HepG2 (cell line): ENCODE data around the gene LUC7L. TPM values are rescaled to one million over a fixed set of nuclear protein-coding genes. Genes with fewer than 3 reads are reported as not detected.

Source experiments
- ATAC-seq: fragments of 200-7000 bp; cut with Tn5 transposase; 3 replicates; pipeline ENCODE4 v1.9.1; 2020; ENCODE audit warnings: mild to moderate bottlenecking, moderate library complexity
- BruUV-seq: library from RNA; stranded (reverse); fragments of 400-500 nt; replicated peaks from 2 replicates; lab custom pipeline; 2021; lab: Mats Ljungman, UMichigan
- CTCF ChIA-PET: fragments of 300-600 bp; formaldehyde crosslinking; extraction: SDS; loops from one replicate; lab custom pipeline; 2021; ENCODE audit warnings: low total read pairs, inconsistent platforms, low intra/inter-chr PET ratio; lab: Yijun Ruan, JAX
- POLR2A ChIA-PET: fragments of 350-600 bp; sonication (Branson Sonifier 250); formaldehyde crosslinking; loops from one replicate; lab custom pipeline; 2020; ENCODE audit warnings: antibody characterized with exemption, inconsistent platforms; lab: Yijun Ruan, JAX
- DNase-seq: peaks from one replicate; pipeline ENCODE4 v3.0.0-alpha.2; 2015; ENCODE audit warnings: low spot score
- FAIRE-seq: peaks from 3 replicates; lab custom pipeline; 2011; peaks lifted over from hg19 to GRCh38; lab: Jason Lieb, UNC
- H2AFZ ChIP-seq: one replicate; pipeline ENCODE4 v1.6.1; 2011; ENCODE audit warnings: low read length, inconsistent platforms
- H3K27ac ChIP-seq: fragments of 300-600 bp; 3 replicates; pipeline ENCODE4 v1.8.0; 2011; ENCODE audit warnings: mixed run types, mild to moderate bottlenecking, mixed read lengths, low read length, inconsistent platforms; ENCODE audit not compliant: insufficient read depth; ENCODE audit errors: extremely low read length
- H3K27me3 ChIP-seq, 2 experiments: fragments of 200-600 bp in 1 of 2; 2 replicates in 1 of 2; 3 replicates in 1 of 2; pipeline versions ENCODE4 v1.6.0 to v1.8.0; 2011; ENCODE audit warnings: low read length in 2 of 2, mild to moderate bottlenecking in 2 of 2, moderate library complexity in 2 of 2, inconsistent platforms in 1 of 2; ENCODE audit not compliant: insufficient read depth in 2 of 2, control insufficient read depth in 1 of 2
- H3K36me3 ChIP-seq, 2 experiments: fragments of 200-600 bp in 1 of 2; replicated peaks in 1 of 2; 2 replicates in 1 of 2; 3 replicates in 1 of 2; pipeline versions ENCODE4 v1.5.1 to v1.8.0; 2011; ENCODE audit warnings: low read length in 2 of 2, inconsistent platforms in 1 of 2; ENCODE audit not compliant: insufficient read depth in 2 of 2, control insufficient read depth in 1 of 2
- H3K4me1 ChIP-seq: 2 replicates; pipeline ENCODE4 v1.5.1; 2012; ENCODE audit warnings: low read length, inconsistent platforms; ENCODE audit not compliant: insufficient read depth
- H3K4me2 ChIP-seq: 2 replicates; pipeline ENCODE4 v1.6.0; 2011; ENCODE audit warnings: low read depth, low read length, inconsistent platforms
- H3K4me3 ChIP-seq, 3 experiments: fragments of 200-600 bp in 1 of 3; sonication (generic), shearing (Covaris generic) in 1 of 3; replicated peaks in 1 of 3; 2 replicates each; pipeline ENCODE4 v1.5.1; 2011 to 2016; ENCODE audit warnings: low read length in 3 of 3, inconsistent platforms in 2 of 3, low read depth in 2 of 3, mild to moderate bottlenecking in 2 of 3, control low read depth in 1 of 3, mixed read lengths in 1 of 3; ENCODE audit not compliant: insufficient read depth in 1 of 3
- H3K79me2 ChIP-seq: one replicate; pipeline ENCODE4 v1.6.1; 2011; ENCODE audit warnings: low read length, inconsistent platforms; ENCODE audit not compliant: insufficient read depth
- H3K9ac ChIP-seq: 2 replicates; pipeline ENCODE4 v1.6.0; 2011; ENCODE audit warnings: mild to moderate bottlenecking, low read depth, low read length, inconsistent platforms; ENCODE audit not compliant: insufficient read depth
- H3K9me3 ChIP-seq: 2 replicates; pipeline ENCODE4 v1.5.1; 2012; ENCODE audit warnings: mild to moderate bottlenecking, low read length
- H4K20me1 ChIP-seq: 2 replicates; pipeline ENCODE4 v1.6.0; 2011; ENCODE audit warnings: inconsistent platforms, mild to moderate bottlenecking, low read length, moderate library complexity; ENCODE audit not compliant: insufficient read depth
- GLMP ChIP-seq: sonication (generic); formaldehyde crosslinking; IDR thresholded peaks from 2 replicates; pipeline ENCODE4 v1.9.0; 2021; ENCODE audit warnings: missing genetic modification reagents, mild to moderate bottlenecking, borderline replicate concordance
- NCOR1 ChIP-seq: fragments of 200-600 bp; sonication (generic); IDR thresholded peaks from 2 replicates; pipeline ENCODE4 v1.7.0; 2017; ENCODE audit warnings: antibody characterized with exemption, low read length, borderline replicate concordance
- NFATC3 ChIP-seq: sonication (generic); formaldehyde crosslinking; IDR thresholded peaks from 2 replicates; pipeline ENCODE4 v1.5.1; 2020; ENCODE audit warnings: mild to moderate bottlenecking, missing genetic modification reagents
- RBM22 ChIP-seq: fragments of 200-400 bp; formaldehyde crosslinking; optimal IDR thresholded peaks from 2 replicates; pipeline ENCODE3; 2017; ENCODE audit warnings: mild to moderate bottlenecking, low read length, moderate library complexity
- SP1 ChIP-seq, 2 experiments: fragments of 450-650 bp in 1 of 2; sonication (generic) in 1 of 2; formaldehyde crosslinking in 1 of 2; IDR thresholded peaks; 2 replicates each; pipeline versions ENCODE4 v1.4.0 to v1.6.1; 2016 to 2020; ENCODE audit warnings: missing genetic modification reagents in 1 of 2
- ZBTB44 ChIP-seq: sonication (generic); formaldehyde crosslinking; IDR thresholded peaks from 2 replicates; pipeline ENCODE4 v1.4.0; 2020; ENCODE audit warnings: missing genetic modification reagents
- ZHX1 ChIP-seq: sonication (generic); formaldehyde crosslinking; IDR thresholded peaks from 2 replicates; pipeline ENCODE4 v1.8.1; 2022; ENCODE audit warnings: low read depth, mild to moderate bottlenecking, missing genetic modification reagents
- ZNF761 ChIP-seq: sonication (generic); formaldehyde crosslinking; conservative IDR thresholded peaks from 2 replicates; pipeline ENCODE4 v1.4.0; 2020; ENCODE audit warnings: mild to moderate bottlenecking, missing genetic modification reagents
- WGBS: methylation state at CpG from one replicate; pipeline ENCODE4 v1.1.6; 2017; ENCODE audit warnings: low lambda C conversion rate; 5-methylcytosine and 5-hydroxymethylcytosine counted together
- in situ Hi-C: cut with HindIII; loops from 2 replicates; pipeline ENCODE4 v1.10.0; 2017; ENCODE audit warnings: low pct_unique_long_range_greater_than_20kb; ENCODE audit not compliant: extremely low pct_ligation_motif_present
- intact Hi-C: fragments of 100-400 bp; cut with micrococcal nuclease; formaldehyde crosslinking; loops from one replicate; pipeline ENCODE4 v1.10.0; 2022; ENCODE audit not compliant: unreplicated experiment
- polyA plus RNA-seq, 8 experiments: library from polyadenylated mRNA; depleted of rRNA in 3 of 8; stranded (reverse) in 7 of 8; unstranded in 1 of 8; fragments of >200 nt; fragmentation: Illumina TruSeq in 4 of 8; extraction: Trizol in 4 of 8; gene quantifications; 2 replicates each; pipeline versions ENCODE4 v1.2.1 to v1.2.3, GENCODE V29; 2011 to 2016; ENCODE audit warnings: low read depth in 4 of 8, missing spikeins in 1 of 8, mixed read lengths in 1 of 8; ENCODE audit not compliant: insufficient read depth in 1 of 8
- total RNA-seq, 5 experiments: library from RNA; depleted of rRNA; stranded (reverse); fragments of >200 nt; fragmentation: Illumina TruSeq; extraction: Trizol; gene quantifications; 2 replicates each; pipeline ENCODE4 v1.2.3, GENCODE V29; 2016; ENCODE audit warnings: low read depth in 1 of 5

Gene LUC7L
- total and polyA plus RNA-seq, 2 of the 13 experiments (the other 11 are each of a cell fraction or from before 2014, with no cell fraction given): 48.7 to 56.9 TPM

GRCh38 chr16:255183-255582 lies 25.9 kb upstream of the LUC7L start:
- DNase-seq: no peak
- no peak overlapping the region for H3K9ac ChIP-seq
- TF ChIP-seq ZBTB44 (CRISPR knock-in tag) (no peak), NCOR1 (no peak), SP1 (IDR thresholded peaks at IDR 0.05) (no peak), SP1 (CRISPR knock-in tag; IDR thresholded peaks at IDR 0.05) (no peak), ZNF761 (CRISPR knock-in tag) (no peak), GLMP (CRISPR knock-in tag) (no peak), NFATC3 (CRISPR knock-in tag) (no peak), ZHX1 (CRISPR knock-in tag) (no peak), RBM22 (no peak)
- CTCF ChIA-PET: no interaction called here
- H2AFZ ChIP-seq: no peak overlapping the region
- no peaks in the 10 kb centered on the region for H3K9me3 ChIP-seq
- intact Hi-C loops: no loop called here
- POLR2A ChIA-PET: no interaction called here
- H4K20me1 ChIP-seq: no peaks in the 10 kb centered on the region
- BruUV-seq: no TSS peak
- peaks cover 9 to 38% of the 10 kb centered on the region in 2 experiments; a peak in 4 of 5 replicates for H3K36me3 ChIP-seq
- in situ Hi-C loops: no loop called here
- no peak overlapping the region for H3K4me3 ChIP-seq
- no peaks in the 10 kb centered on the region for H3K27me3 ChIP-seq
- no peak for FAIRE-seq
- no peak overlapping the region for H3K27ac ChIP-seq
- no peaks in the 10 kb centered on the region; the same call in 1 of the 2 replicates for H3K4me1 ChIP-seq
- no peaks in the 10 kb centered on the region for H3K79me2 ChIP-seq
- ATAC-seq: no peak
- H3K4me2 ChIP-seq: no peak overlapping the region
- 98% methylated on average over 6 of the region's 6 CpGs for WGBS
